Uterus (tissue), 4 donors: ENCODE measurements around the gene SLC17A9. TPM values are rescaled to one million over a fixed set of nuclear protein-coding genes. Genes with fewer than 3 reads are reported as not detected.

Experiments
- DNase-seq, 2 donors: peaks; one replicate each; pipeline ENCODE4 v3.0.0-alpha.2; 2019 to 2020
- H3K27ac ChIP-seq, 2 donors: fragments of 200-600 bp; sonication (generic); 1 replicate in 1 of 2; 2 replicates in 1 of 2; pipeline ENCODE4 v1.5.1; 2016 to 2018
- H3K27me3 ChIP-seq, 2 donors: fragments of 200-600 bp; sonication (generic); one replicate each; pipeline ENCODE4 v1.5.1; 2018 to 2019; ENCODE audit warnings: control low read depth in 1 of 2
- H3K36me3 ChIP-seq, 2 donors: fragments of 200-600 bp; sonication (generic); one replicate each; pipeline ENCODE4 v1.5.1; 2019; ENCODE audit warnings: control low read depth in 1 of 2
- H3K4me1 ChIP-seq, 2 donors: fragments of 200-600 bp; sonication (generic); one replicate each; pipeline ENCODE4 v1.5.1; 2018 to 2019; ENCODE audit warnings: control low read depth in 1 of 2
- H3K4me3 ChIP-seq, 2 donors: fragments of 200-600 bp; sonication (generic); 1 replicate in 1 of 2; 2 replicates in 1 of 2; pipeline ENCODE4 v1.5.1; 2018 to 2019; ENCODE audit warnings: mild to moderate bottlenecking in 1 of 2
- H3K9me3 ChIP-seq, 2 donors: fragments of 200-600 bp; sonication (generic); one replicate each; pipeline ENCODE4 v1.5.1; 2019; ENCODE audit warnings: control low read depth in 1 of 2
- POLR2A ChIP-seq, 2 donors: fragments of 450-650 bp; IDR thresholded peaks; one replicate each; pipeline ENCODE4 v1.6.1; 2016; ENCODE audit warnings: antibody characterized with exemption in 2 of 2, mild to moderate bottlenecking in 1 of 2, moderate library complexity in 1 of 2
- intact Hi-C: fragments of 100-400 bp; cut with DNase I; formaldehyde crosslinking; loops from one replicate; pipeline ENCODE4 v1.15.1; 2023; ENCODE audit warnings: low total_unique reads
- total RNA-seq, 4 donors: library from RNA; depleted of rRNA in 3 of 4; stranded (reverse); fragments of >200 nt in 3 of 4; gene quantifications; one replicate each; pipeline versions ENCODE4 v1.1.0 to v1.2.4, GENCODE V29; 2014 to 2023
- TF ChIP-seq, protein P1 (sequence below), 4 experiments: fragments of 200-600 bp in 2 of 4; fragments of 450-650 bp in 2 of 4; sonication (generic) in 2 of 4; IDR thresholded peaks; one replicate each; pipeline ENCODE4 v1.5.1; 2016 to 2019; ENCODE audit warnings: antibody characterized with exemption in 4 of 4, mild to moderate bottlenecking in 2 of 4, moderate library complexity in 1 of 4
- donor health status: DM: yes; HTN: yes; CAD: no.

The SLC17A9 gene
- total RNA-seq, 4 donors from 2014 or later: 0.26 to 5.4 (median 1.6) TPM; not detected in 1

GRCh38 chr20:63009988-63010769 is 57.7 kb downstream of the SLC17A9 start:
- Histone ChIP-seq H3K4me3 (no peak overlapping the region), H3K27ac (no peak overlapping the region), H3K27me3 (peaks cover 24 to 53% of the 10 kb centered on the region in 2 donors), H3K4me1 (peaks cover 0 to 13% of the 10 kb centered on the region in 2 donors), H3K36me3 (no peaks in the 10 kb centered on the region), H3K9me3 (no peaks in the 10 kb centered on the region)
- DNase-seq: no peak
- TF ChIP-seq, protein P1, sequence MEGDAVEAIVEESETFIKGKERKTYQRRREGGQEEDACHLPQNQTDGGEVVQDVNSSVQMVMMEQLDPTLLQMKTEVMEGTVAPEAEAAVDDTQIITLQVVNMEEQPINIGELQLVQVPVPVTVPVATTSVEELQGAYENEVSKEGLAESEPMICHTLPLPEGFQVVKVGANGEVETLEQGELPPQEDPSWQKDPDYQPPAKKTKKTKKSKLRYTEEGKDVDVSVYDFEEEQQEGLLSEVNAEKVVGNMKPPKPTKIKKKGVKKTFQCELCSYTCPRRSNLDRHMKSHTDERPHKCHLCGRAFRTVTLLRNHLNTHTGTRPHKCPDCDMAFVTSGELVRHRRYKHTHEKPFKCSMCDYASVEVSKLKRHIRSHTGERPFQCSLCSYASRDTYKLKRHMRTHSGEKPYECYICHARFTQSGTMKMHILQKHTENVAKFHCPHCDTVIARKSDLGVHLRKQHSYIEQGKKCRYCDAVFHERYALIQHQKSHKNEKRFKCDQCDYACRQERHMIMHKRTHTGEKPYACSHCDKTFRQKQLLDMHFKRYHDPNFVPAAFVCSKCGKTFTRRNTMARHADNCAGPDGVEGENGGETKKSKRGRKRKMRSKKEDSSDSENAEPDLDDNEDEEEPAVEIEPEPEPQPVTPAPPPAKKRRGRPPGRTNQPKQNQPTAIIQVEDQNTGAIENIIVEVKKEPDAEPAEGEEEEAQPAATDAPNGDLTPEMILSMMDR (IDR thresholded peaks at IDR 0.05): no peak
- TF ChIP-seq POLR2A (IDR thresholded peaks at IDR 0.05): no peak
- intact Hi-C loops: no loop called here

GRCh38 chr20:63011798-63012197 is 59.3 kb downstream of the SLC17A9 start:
- no peaks in the 10 kb centered on the region for H3K9me3 ChIP-seq
- H3K36me3 ChIP-seq: no peaks in the 10 kb centered on the region
- no peak overlapping the region for H3K27ac ChIP-seq
- TF ChIP-seq, protein P1 (IDR thresholded peaks at IDR 0.05): no peak
- no peak for TF ChIP-seq POLR2A (IDR thresholded peaks at IDR 0.05)
- intact Hi-C loops: no loop called here
- H3K27me3 ChIP-seq: peaks cover 15 to 44% of the 10 kb centered on the region in 2 donors
- peaks cover 0 to 5% of the 10 kb centered on the region in 2 donors for H3K4me1 ChIP-seq
- H3K4me3 ChIP-seq: no peak overlapping the region
- DNase-seq: no peak

DNA sequence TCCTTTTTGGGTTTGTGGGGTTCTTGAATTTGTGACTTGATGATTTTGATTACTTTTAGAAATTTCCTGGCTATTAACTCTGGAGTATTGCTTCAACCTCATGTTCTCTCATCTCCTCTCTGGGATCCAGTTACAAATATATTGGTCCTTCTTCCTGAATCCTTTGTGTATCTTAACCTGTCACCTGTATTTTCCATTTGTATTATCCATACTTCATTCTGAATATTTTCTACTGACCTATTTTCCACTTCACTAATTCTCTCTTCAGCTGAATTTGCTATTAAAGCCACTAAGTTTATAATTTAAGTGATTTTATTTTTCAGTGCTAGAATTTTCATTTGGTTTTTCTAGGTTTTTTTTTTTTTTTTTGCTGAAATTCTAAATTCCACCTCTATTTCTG is 60.7 kb downstream of the SLC17A9 start:
- DNase-seq: no peak
- H3K36me3 ChIP-seq: no peaks in the 10 kb centered on the region
- H3K4me3 ChIP-seq: no peak overlapping the region
- no peaks in the 10 kb centered on the region for H3K4me1 ChIP-seq
- H3K27ac ChIP-seq: no peak overlapping the region
- no peaks in the 10 kb centered on the region for H3K9me3 ChIP-seq
- intact Hi-C loops: no loop called here
- H3K27me3 ChIP-seq: peaks cover 15 to 32% of the 10 kb centered on the region in 2 donors
- TF ChIP-seq POLR2A (IDR thresholded peaks at IDR 0.05): no peak
- TF ChIP-seq, protein P1 (IDR thresholded peaks at IDR 0.05): no peak

GRCh38 chr20:63014287-63014686 is 61.8 kb downstream of the SLC17A9 start:
- intact Hi-C loops: no loop called here
- H3K9me3 ChIP-seq: no peaks in the 10 kb centered on the region
- no peak overlapping the region for H3K27ac ChIP-seq
- DNase-seq: no peak
- TF ChIP-seq, protein P1 (IDR thresholded peaks at IDR 0.05): no peak
- no peak for TF ChIP-seq POLR2A (IDR thresholded peaks at IDR 0.05)
- no peaks in the 10 kb centered on the region for H3K4me1 ChIP-seq
- H3K27me3 ChIP-seq: peaks cover 7 to 26% of the 10 kb centered on the region in 2 donors
- H3K4me3 ChIP-seq: no peak overlapping the region
- H3K36me3 ChIP-seq: no peaks in the 10 kb centered on the region

GRCh38 chr20:63014710-63015109 is 62.2 kb downstream of the SLC17A9 start:
- peaks cover 3 to 23% of the 10 kb centered on the region in 2 donors for H3K27me3 ChIP-seq
- no peak overlapping the region for H3K27ac ChIP-seq
- no peak for DNase-seq
- TF ChIP-seq, protein P1 (IDR thresholded peaks at IDR 0.05): no peak
- no peak for TF ChIP-seq POLR2A (IDR thresholded peaks at IDR 0.05)
- no peak overlapping the region for H3K4me3 ChIP-seq
- intact Hi-C loops: no loop called here
- H3K9me3 ChIP-seq: no peaks in the 10 kb centered on the region
- H3K36me3 ChIP-seq: no peaks in the 10 kb centered on the region
- no peaks in the 10 kb centered on the region for H3K4me1 ChIP-seq
